Skeletal muscle satellite cell (primary cell): ENCODE data around the gene PCSK5.

ENCODE experiments used
- H3K27me3 ChIP-seq: 2 replicates; pipeline ENCODE4 v1.7.0; 2013; ENCODE audit warnings: low read length; ENCODE audit not compliant: control insufficient read depth, insufficient read depth
- H3K36me3 ChIP-seq: 2 replicates; pipeline ENCODE4 v1.7.0; 2013; ENCODE audit warnings: mild to moderate bottlenecking, control low read depth, low read length; ENCODE audit not compliant: insufficient read depth
- H3K4me1 ChIP-seq: 2 replicates; pipeline ENCODE4 v1.7.0; 2013; ENCODE audit warnings: low read length; ENCODE audit not compliant: control insufficient read depth, insufficient read depth
- H3K4me2 ChIP-seq: 2 replicates; pipeline ENCODE4 v1.7.0; 2013; ENCODE audit warnings: mild to moderate bottlenecking, low read length
- H3K4me3 ChIP-seq: 2 replicates; pipeline ENCODE4 v1.7.0; 2013; ENCODE audit warnings: low read length
- H3K9ac ChIP-seq: 2 replicates; pipeline ENCODE4 v1.7.0; 2013; ENCODE audit warnings: mild to moderate bottlenecking, low read depth, low read length, moderate library complexity
- H3K9me3 ChIP-seq: replicated peaks from 2 replicates; pipeline ENCODE4 v1.7.0; 2013; ENCODE audit warnings: mild to moderate bottlenecking, control low read depth, low read length

Gene PCSK5

GRCh38 chr9:76020652-76021051 is 130.2 kb downstream of the PCSK5 start:
- H3K4me2 ChIP-seq, result no peak overlapping the region
- H3K4me1 ChIP-seq, result no peaks in the 10 kb centered on the region
- no peak overlapping the region for H3K9ac ChIP-seq
- H3K9me3 ChIP-seq, result no peaks in the 10 kb centered on the region
- no peaks in the 10 kb centered on the region for H3K36me3 ChIP-seq
- no peak overlapping the region for H3K4me3 ChIP-seq
- no peaks in the 10 kb centered on the region for H3K27me3 ChIP-seq

GRCh38 chr9:76022317-76022716 is 131.8 kb downstream of the PCSK5 start:
- Histone ChIP-seq H3K4me2 (no peak overlapping the region), H3K4me3 (no peak overlapping the region), H3K36me3 (no peaks in the 10 kb centered on the region), H3K9me3 (no peaks in the 10 kb centered on the region), H3K27me3 (no peaks in the 10 kb centered on the region), H3K4me1 (no peaks in the 10 kb centered on the region), H3K9ac (no peak overlapping the region)

- Histone ChIP-seq H3K9ac (no peak overlapping the region), H3K4me1 (no peaks in the 10 kb centered on the region), H3K27me3 (no peaks in the 10 kb centered on the region), H3K9me3 (no peaks in the 10 kb centered on the region), H3K4me2 (no peak overlapping the region), H3K4me3 (no peak overlapping the region), H3K36me3 (no peaks in the 10 kb centered on the region)
Measured at GRCh38 chr9:76023715-76024195, 133.3 kb downstream of the PCSK5 start.

GRCh38 chr9:76025286-76025685 is 134.8 kb downstream of the PCSK5 start:
- Histone ChIP-seq H3K4me2 (no peak overlapping the region), H3K9me3 (no peaks in the 10 kb centered on the region), H3K4me3 (no peak overlapping the region), H3K9ac (no peak overlapping the region), H3K4me1 (no peaks in the 10 kb centered on the region), H3K36me3 (no peaks in the 10 kb centered on the region), H3K27me3 (no peaks in the 10 kb centered on the region)

- Histone ChIP-seq H3K36me3 (no peaks in the 10 kb centered on the region), H3K4me1 (no peaks in the 10 kb centered on the region), H3K4me3 (no peak overlapping the region), H3K9ac (no peak overlapping the region), H3K9me3 (no peaks in the 10 kb centered on the region), H3K27me3 (no peaks in the 10 kb centered on the region), H3K4me2 (no peak overlapping the region)
Measured at GRCh38 chr9:76026796-76027195, 136.3 kb downstream of the PCSK5 start.

- no peaks in the 10 kb centered on the region for H3K27me3 ChIP-seq
- H3K36me3 ChIP-seq, result no peaks in the 10 kb centered on the region
- H3K4me3 ChIP-seq, result no peak overlapping the region
- no peaks in the 10 kb centered on the region for H3K4me1 ChIP-seq
- no peak overlapping the region for H3K4me2 ChIP-seq
- no peaks in the 10 kb centered on the region for H3K9me3 ChIP-seq
- H3K9ac ChIP-seq, result no peak overlapping the region
Measured at GRCh38 chr9:76027416-76027815, 136.9 kb downstream of the PCSK5 start.

GRCh38 chr9:76027861-76028260 is 137.4 kb downstream of the PCSK5 start:
- Histone ChIP-seq H3K9me3 (no peaks in the 10 kb centered on the region), H3K9ac (no peak overlapping the region), H3K27me3 (no peaks in the 10 kb centered on the region), H3K4me3 (no peak overlapping the region), H3K4me1 (no peaks in the 10 kb centered on the region), H3K4me2 (no peak overlapping the region), H3K36me3 (no peaks in the 10 kb centered on the region)

GRCh38 chr9:76032038-76032796 is 141.7 kb downstream of the PCSK5 start:
- Histone ChIP-seq H3K36me3 (no peaks in the 10 kb centered on the region), H3K4me3 (no peak overlapping the region), H3K27me3 (no peaks in the 10 kb centered on the region), H3K9ac (no peak overlapping the region), H3K9me3 (no peaks in the 10 kb centered on the region), H3K4me1 (no peaks in the 10 kb centered on the region), H3K4me2 (no peak overlapping the region)

- H3K27me3 ChIP-seq, result no peaks in the 10 kb centered on the region
- H3K4me3 ChIP-seq, result no peak overlapping the region
- no peaks in the 10 kb centered on the region for H3K36me3 ChIP-seq
- H3K4me1 ChIP-seq, result no peaks in the 10 kb centered on the region
- H3K9me3 ChIP-seq, result no peaks in the 10 kb centered on the region
- H3K4me2 ChIP-seq, result no peak overlapping the region
- H3K9ac ChIP-seq, result no peak overlapping the region
Measured at GRCh38 chr9:76032797-76033373, 142.4 kb downstream of the PCSK5 start.

GRCh38 chr9:76034049-76034448 is 143.6 kb downstream of the PCSK5 start:
- Histone ChIP-seq H3K9ac (no peak overlapping the region), H3K4me2 (no peak overlapping the region), H3K27me3 (no peaks in the 10 kb centered on the region), H3K4me3 (no peak overlapping the region), H3K36me3 (no peaks in the 10 kb centered on the region), H3K4me1 (no peaks in the 10 kb centered on the region), H3K9me3 (no peaks in the 10 kb centered on the region)

- Histone ChIP-seq H3K4me2 (no peak overlapping the region), H3K9me3 (no peaks in the 10 kb centered on the region), H3K36me3 (no peaks in the 10 kb centered on the region), H3K9ac (no peak overlapping the region), H3K4me1 (no peaks in the 10 kb centered on the region), H3K27me3 (no peaks in the 10 kb centered on the region), H3K4me3 (no peak overlapping the region)
Measured at GRCh38 chr9:76036762-76037161, 146.3 kb downstream of the PCSK5 start.
